Sigmoid colon (tissue), 4 donors: ENCODE measurements around the gene KAT2A.

Source experiments
- CTCF ChIP-seq, 4 experiments: fragments of 450-650 bp in 3 of 4; fragments of 200-600 bp in 1 of 4; IDR thresholded peaks; one replicate each; pipeline ENCODE4 v1.5.1; 2016 to 2019; ENCODE audit warnings: antibody characterized with exemption in 4 of 4, mild to moderate bottlenecking in 3 of 4, moderate library complexity in 2 of 4
- EP300 ChIP-seq, 4 donors: sonication (generic); formaldehyde crosslinking; IDR thresholded peaks; one replicate each; pipeline ENCODE4 v1.6.1; 2017; ENCODE audit warnings: antibody characterized with exemption in 4 of 4
- POLR2A ChIP-seq, 2 donors: fragments of 450-650 bp; IDR thresholded peaks; one replicate each; pipeline ENCODE4 v1.6.1; 2016; ENCODE audit warnings: antibody characterized with exemption in 2 of 2, mild to moderate bottlenecking in 2 of 2, moderate library complexity in 2 of 2

- TF ChIP-seq CTCF (IDR thresholded peaks at IDR 0.05) (peak; percentile 75 to 85 (median 79)), POLR2A (IDR thresholded peaks at IDR 0.05) (no peak), EP300 (IDR thresholded peaks at IDR 0.05) (no peak)
These were observed 4.3 kb downstream of the KAT2A start for GRCh38 chr17:42116705-42117396.
